ENCODE data around the gene ZSWIM6. TPM values are rescaled to one million over a fixed set of nuclear protein-coding genes. Genes with fewer than 3 reads are reported as not detected.

The ZSWIM6 gene
- total and polyA plus RNA-seq, 2 experiments from 2014 or later, result 3.9 to 6.0 TPM

GRCh38 chr5:61301341-61302199 lies 30.5 kb upstream of the ZSWIM6 start:
- TF ChIP-seq EZH2 (IDR thresholded peaks at IDR 0.05; ENCODE audit: low read depth, unreplicated experiment) (no peak), ZNF331 (CRISPR knock-in tag; IDR thresholded peaks at IDR 0.05; ENCODE audit: low read depth) (no peak), CTCF (conservative IDR thresholded peaks at IDR 0.05; ENCODE audit: low read depth in 2 of 2) (no peak), CREB1 (CRISPR knock-in tag; IDR thresholded peaks at IDR 0.05; ENCODE audit: low read depth) (no peak), POLR2AphosphoS5 (IDR thresholded peaks at IDR 0.05; ENCODE audit: low read depth) (no peak), NANOG (IDR thresholded peaks at IDR 0.05; ENCODE audit: borderline replicate concordance) (no peak), REST (IDR thresholded peaks at IDR 0.05; ENCODE audit: unreplicated experiment) (no peak), JUNB (IDR thresholded peaks at IDR 0.05; ENCODE audit: unreplicated experiment) (no peak), ZNF114 (CRISPR knock-in tag; IDR thresholded peaks at IDR 0.05) (no peak), STAT1 (IDR thresholded peaks at IDR 0.05; ENCODE audit: unreplicated experiment) (no peak), EZH2phosphoT487 (IDR thresholded peaks at IDR 0.05; ENCODE audit: unreplicated experiment) (no peak)
- TF ChIP-seq, protein P1, sequence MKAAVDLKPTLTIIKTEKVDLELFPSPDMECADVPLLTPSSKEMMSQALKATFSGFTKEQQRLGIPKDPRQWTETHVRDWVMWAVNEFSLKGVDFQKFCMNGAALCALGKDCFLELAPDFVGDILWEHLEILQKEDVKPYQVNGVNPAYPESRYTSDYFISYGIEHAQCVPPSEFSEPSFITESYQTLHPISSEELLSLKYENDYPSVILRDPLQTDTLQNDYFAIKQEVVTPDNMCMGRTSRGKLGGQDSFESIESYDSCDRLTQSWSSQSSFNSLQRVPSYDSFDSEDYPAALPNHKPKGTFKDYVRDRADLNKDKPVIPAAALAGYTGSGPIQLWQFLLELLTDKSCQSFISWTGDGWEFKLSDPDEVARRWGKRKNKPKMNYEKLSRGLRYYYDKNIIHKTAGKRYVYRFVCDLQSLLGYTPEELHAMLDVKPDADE (IDR thresholded peaks at IDR 0.05), result no peak
- TF ChIP-seq, protein P2, sequence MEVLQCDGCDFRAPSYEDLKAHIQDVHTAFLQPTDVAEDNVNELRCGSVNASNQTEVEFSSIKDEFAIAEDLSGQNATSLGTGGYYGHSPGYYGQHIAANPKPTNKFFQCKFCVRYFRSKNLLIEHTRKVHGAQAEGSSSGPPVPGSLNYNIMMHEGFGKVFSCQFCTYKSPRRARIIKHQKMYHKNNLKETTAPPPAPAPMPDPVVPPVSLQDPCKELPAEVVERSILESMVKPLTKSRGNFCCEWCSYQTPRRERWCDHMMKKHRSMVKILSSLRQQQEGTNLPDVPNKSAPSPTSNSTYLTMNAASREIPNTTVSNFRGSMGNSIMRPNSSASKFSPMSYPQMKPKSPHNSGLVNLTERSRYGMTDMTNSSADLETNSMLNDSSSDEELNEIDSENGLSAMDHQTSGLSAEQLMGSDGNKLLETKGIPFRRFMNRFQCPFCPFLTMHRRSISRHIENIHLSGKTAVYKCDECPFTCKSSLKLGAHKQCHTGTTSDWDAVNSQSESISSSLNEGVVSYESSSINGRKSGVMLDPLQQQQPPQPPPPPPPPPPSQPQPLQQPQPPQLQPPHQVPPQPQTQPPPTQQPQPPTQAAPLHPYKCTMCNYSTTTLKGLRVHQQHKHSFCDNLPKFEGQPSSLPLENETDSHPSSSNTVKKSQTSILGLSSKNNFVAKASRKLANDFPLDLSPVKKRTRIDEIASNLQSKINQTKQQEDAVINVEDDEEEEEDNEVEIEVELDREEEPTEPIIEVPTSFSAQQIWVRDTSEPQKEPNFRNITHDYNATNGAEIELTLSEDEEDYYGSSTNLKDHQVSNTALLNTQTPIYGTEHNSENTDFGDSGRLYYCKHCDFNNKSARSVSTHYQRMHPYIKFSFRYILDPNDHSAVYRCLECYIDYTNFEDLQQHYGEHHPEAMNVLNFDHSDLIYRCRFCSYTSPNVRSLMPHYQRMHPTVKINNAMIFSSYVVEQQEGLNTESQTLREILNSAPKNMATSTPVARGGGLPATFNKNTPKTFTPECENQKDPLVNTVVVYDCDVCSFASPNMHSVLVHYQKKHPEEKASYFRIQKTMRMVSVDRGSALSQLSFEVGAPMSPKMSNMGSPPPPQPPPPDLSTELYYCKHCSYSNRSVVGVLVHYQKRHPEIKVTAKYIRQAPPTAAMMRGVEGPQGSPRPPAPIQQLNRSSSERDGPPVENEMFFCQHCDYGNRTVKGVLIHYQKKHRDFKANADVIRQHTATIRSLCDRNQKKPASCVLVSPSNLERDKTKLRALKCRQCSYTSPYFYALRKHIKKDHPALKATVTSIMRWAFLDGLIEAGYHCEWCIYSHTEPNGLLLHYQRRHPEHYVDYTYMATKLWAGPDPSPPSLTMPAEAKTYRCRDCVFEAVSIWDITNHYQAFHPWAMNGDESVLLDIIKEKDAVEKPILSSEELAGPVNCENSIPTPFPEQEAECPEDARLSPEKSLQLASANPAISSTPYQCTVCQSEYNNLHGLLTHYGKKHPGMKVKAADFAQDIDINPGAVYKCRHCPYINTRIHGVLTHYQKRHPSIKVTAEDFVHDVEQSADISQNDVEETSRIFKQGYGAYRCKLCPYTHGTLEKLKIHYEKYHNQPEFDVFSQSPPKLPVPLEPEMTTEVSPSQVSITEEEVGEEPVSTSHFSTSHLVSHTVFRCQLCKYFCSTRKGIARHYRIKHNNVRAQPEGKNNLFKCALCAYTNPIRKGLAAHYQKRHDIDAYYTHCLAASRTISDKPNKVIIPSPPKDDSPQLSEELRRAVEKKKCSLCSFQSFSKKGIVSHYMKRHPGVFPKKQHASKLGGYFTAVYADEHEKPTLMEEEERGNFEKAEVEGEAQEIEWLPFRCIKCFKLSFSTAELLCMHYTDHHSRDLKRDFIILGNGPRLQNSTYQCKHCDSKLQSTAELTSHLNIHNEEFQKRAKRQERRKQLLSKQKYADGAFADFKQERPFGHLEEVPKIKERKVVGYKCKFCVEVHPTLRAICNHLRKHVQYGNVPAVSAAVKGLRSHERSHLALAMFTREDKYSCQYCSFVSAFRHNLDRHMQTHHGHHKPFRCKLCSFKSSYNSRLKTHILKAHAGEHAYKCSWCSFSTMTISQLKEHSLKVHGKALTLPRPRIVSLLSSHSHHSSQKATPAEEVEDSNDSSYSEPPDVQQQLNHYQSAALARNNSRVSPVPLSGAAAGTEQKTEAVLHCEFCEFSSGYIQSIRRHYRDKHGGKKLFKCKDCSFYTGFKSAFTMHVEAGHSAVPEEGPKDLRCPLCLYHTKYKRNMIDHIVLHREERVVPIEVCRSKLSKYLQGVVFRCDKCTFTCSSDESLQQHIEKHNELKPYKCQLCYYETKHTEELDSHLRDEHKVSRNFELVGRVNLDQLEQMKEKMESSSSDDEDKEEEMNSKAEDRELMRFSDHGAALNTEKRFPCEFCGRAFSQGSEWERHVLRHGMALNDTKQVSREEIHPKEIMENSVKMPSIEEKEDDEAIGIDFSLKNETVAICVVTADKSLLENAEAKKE (CRISPR knock-in tag; IDR thresholded peaks at IDR 0.05), result no peak

More at GRCh38 chr5:61301341-61302199, 30.5 kb upstream of the ZSWIM6 start:
- no peaks in the 10 kb centered on the region; the same call in 1 of the 2 replicates for H3K9me2 ChIP-seq (ENCODE audit: insufficient read depth)
- H2AFZ ChIP-seq, result peak overlapping the region; percentile 92
- H3K27ac ChIP-seq (ENCODE audit: low read depth), result no peak overlapping the region; the same call in 1 of the 2 replicates
- no peak overlapping the region for H3K4me3 ChIP-seq
- DNase-seq (ENCODE audit: low spot score) (no peak), ATAC-seq (peak; percentile 47)
- Mint-ChIP-seq H3K27ac (no peak overlapping the region), H3K4me1 (peaks cover 23% of the 10 kb centered on the region), H3K4me3 (no peak overlapping the region), H3K9me3 (no peaks in the 10 kb centered on the region), H3K36me3 (ENCODE audit: low read depth) (no peaks in the 10 kb centered on the region), H3K27me3 (ENCODE audit: insufficient read depth, low read depth, poor library complexity) (peaks cover 2% of the 10 kb centered on the region)
- peaks cover 11% of the 10 kb centered on the region for H3K4me1 ChIP-seq (ENCODE audit: insufficient read depth)
- no peaks in the 10 kb centered on the region for H3K79me2 ChIP-seq (replicated peaks; ENCODE audit: insufficient read depth)
- H3F3A ChIP-seq (replicated peaks; ENCODE audit: low read depth), result no peaks in the 10 kb centered on the region
- H3K4me2 ChIP-seq, result no peak overlapping the region
- H3K27me3 ChIP-seq (ENCODE audit: insufficient read depth), result no peaks in the 10 kb centered on the region
- no peaks in the 10 kb centered on the region for H4K20me1 ChIP-seq (replicated peaks; ENCODE audit: insufficient read depth)
- no peaks in the 10 kb centered on the region for H3K36me3 ChIP-seq (ENCODE audit: insufficient read depth)

Measured in GM23338 (cell line).